Lung microvascular endothelial cell (primary cell): ENCODE data around the gene LAMTOR2. TPM values are rescaled to one million over a fixed set of nuclear protein-coding genes. Genes with fewer than 3 reads are reported as not detected.
"Not testable (repeated sequence)": the region's sequence is repeated elsewhere in the genome, so short reads cannot be mapped to it uniquely, and the experiment has no call there.

Experiments
- DNase-seq, 2 donors: peaks; one replicate each; pipeline versions ENCODE4 v3.0.0 to v3.0.0-alpha.2; 2010; ENCODE audit warnings: low read depth in 2 of 2
- total RNA-seq: library from RNA; depleted of rRNA; stranded (reverse); fragments of >200 nt; gene quantifications from 2 replicates; pipeline ENCODE4 v1.2.1, GENCODE V29; 2014

LAMTOR2 gene
- 98.6 and 101 TPM in 2 replicates for total RNA-seq

GRCh38 chr1:156054500-156055280 is at the start of gene LAMTOR2:
Gene LAMTOR2, plus strand, starts transcription at chr1:156054782. Its CDS starts 108 bp downstream, at chr1:156054890.
- peak; percentile 96 to 98 for DNase-seq

DNA sequence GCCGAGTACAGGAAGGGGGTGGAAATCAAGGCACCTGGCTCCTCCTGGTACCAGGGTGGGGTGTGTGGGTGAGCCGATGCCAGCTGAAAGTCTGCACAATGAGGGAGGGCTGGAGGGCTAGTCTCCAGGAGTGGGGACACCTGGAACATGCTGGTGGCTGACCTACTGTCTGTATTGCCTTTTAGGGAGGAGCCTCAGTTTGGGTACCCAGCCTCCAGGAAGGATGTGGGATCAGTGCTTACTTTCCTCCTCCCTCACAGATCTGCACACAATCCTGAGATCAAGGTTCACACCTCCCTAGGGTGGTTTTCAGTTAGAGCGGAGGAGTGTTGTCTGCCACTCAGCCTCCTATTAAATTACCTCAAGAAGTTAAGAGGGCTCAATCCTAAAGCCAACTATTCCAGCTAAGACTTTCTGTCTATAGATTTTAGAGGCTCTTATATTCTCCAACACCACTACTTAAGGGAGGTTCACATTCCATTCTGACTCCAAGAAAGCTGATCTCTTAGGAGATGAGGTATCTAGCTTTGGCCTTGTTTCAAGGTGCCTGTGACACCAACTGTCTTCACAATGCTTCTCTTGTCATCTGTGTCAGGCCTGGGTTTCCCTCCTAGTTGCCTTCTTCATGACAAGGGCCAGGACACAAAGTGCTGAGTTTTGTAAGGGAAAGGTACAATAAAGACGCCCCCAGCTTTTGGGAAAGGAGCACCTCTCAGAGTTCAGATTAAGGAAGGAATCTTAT is 49.6 kb upstream of the LAMTOR2 start:
- DNase-seq: no peak

- no peak for DNase-seq
Observed at GRCh38 chr1:156006666-156007376, 47.8 kb upstream of the LAMTOR2 start.

DNA sequence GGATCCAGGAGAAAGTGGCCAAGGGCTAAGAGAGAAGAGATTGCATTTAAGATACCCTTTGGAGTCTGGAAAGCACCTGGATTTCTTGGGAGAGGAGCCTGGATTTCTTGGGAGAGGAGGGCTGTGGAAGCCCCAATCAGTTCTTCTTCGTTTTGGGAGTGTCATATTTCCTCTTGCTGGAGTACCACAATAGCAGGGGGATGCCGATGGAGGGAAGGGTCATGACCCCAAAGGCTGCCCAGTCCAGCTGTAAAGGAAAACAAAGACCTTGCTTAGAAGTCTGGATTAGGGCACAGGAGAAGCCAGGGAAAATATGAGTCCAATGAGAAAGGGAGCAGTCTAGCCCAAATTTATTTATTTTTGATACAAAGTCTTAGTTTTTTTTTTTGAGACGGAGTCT is 45.2 kb upstream of the LAMTOR2 start:
- no peak for DNase-seq

GRCh38 chr1:156012051-156012817 is 42.3 kb upstream of the LAMTOR2 start:
- DNase-seq: no peak

DNA sequence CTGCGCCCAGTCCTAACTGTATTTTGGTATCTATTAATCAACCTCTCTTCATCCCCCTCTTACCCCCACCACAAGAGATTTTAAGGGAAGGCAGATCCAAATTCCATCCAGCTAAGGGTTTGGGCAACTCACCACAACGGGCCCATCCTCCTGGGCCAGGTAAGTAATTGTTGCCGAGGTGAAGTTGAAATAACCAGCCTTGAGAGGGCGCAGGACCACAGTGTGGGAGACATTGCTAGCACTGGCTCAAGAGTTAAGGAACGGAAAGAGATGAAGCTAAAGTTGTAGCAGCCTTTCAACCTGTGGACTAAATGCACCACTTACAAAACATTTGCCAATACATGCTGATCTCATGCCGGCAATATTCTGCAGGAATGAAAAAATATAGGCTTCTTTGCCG is 39.8 kb upstream of the LAMTOR2 start:
- no peak for DNase-seq

- DNase-seq: no peak
Observed at GRCh38 chr1:156019946-156020292, 34.7 kb upstream of the LAMTOR2 start.

- DNase-seq: peak; percentile 95 to 97
Observed at GRCh38 chr1:156020293-156021092, 34.1 kb upstream of the LAMTOR2 start, which contains the start of gene SSR2. Gene SSR2, minus strand, starts transcription at chr1:156020951. Its CDS starts 784 bp downstream, at chr1:156020167.

DNA sequence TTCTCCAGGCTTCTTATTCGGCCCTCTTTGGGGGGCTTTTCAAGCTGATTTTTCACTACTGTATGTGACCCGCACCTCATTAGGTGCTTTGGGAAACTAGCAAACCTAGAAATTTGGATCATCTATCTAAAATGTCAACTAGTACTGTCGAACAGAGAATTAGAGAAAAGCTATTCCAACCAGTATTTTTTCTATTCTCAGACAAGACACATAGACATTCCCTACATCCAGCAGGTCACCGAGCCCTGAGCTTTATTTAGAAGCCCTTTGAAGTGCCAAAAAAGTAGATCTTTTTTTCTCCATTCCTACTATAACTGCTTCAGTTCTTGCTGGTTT is 33.5 kb upstream of the LAMTOR2 start:
- DNase-seq: no peak

DNA sequence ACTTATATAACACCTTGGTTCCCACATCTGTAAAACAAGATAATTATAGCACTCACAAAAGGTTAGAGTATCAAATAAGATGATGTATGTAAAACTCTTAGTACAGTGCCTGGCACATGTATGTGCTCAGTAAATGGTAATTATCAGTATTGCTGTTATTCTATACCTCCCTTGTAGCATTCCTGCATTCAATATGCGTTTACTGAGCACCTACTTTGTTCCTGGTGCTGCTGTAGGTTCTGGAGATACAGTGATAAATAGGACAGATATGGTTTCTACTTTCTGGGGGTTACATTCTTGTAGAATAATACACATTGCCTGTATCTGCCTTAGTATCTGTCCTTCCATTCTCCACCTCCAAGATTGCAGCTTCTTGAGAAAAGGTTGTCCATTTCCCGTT is 32.6 kb upstream of the LAMTOR2 start:
- DNase-seq: no peak

DNA sequence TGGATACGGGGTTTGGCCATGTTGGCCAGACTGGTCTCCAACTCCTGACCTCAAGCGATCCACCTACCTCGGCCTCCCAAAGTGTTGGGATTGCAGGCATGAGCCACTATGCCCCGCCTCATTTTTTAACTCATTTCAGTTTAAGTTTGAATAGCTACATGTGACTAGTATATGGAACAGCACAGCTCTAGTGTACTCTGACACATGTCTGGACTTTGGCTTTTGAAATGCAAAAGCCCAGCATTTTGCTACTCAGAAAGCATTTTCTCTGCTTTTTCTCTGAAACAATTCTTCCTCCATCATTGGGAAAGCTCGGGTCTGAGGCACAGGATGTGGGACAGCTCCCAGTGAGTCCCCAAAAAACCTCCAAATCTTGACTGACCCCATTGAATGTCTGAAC is 29.8 kb upstream of the LAMTOR2 start:
- DNase-seq: no peak

DNA sequence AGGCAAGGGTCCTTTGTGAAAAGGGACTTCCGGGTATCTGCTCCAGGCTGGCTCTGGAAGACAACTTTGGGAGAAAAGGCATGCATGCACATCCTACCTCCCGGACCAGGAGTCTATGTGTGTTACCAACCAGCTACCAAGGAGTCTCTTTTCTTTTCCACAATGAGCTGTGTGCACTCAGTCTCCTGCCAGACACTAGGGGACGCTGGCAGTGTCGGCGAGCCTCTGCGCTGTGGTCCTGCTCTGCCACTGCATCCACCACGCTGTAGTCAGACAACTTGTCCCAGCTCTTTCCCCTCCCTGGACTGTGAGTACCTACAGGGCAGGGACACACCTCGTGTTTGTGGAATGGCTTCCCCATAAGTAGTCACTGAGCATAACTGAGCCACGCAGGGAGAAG is 28.7 kb upstream of the LAMTOR2 start:
- DNase-seq: peak; percentile 76 to 84

GRCh38 chr1:156026588-156026987 is 28.0 kb upstream of the LAMTOR2 start:
- no peak for DNase-seq

- DNase-seq: peak in 1 of 2 donors; percentile 73
Observed at GRCh38 chr1:156033011-156033410, 21.6 kb upstream of the LAMTOR2 start.

DNA sequence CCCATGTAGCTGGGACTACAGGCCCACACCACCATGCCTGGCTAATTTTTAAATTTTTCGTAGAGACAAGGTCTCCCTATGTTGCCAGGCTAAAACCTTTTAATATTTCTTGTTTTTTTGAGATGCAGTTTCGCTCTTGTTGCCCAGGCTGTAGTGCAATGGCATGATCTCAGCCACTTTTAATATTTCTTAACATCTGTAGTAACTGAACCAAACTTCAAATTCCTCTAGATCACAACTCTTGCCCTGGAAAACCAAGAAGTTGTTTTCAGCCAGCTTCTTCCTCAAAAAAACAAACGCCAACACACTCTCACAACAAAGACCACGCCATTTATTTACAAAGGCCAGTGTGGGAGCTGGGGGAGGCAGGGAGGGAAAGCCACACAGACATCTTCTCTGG is 19.6 kb upstream of the LAMTOR2 start:
- DNase-seq: not testable (repeated sequence)

DNA sequence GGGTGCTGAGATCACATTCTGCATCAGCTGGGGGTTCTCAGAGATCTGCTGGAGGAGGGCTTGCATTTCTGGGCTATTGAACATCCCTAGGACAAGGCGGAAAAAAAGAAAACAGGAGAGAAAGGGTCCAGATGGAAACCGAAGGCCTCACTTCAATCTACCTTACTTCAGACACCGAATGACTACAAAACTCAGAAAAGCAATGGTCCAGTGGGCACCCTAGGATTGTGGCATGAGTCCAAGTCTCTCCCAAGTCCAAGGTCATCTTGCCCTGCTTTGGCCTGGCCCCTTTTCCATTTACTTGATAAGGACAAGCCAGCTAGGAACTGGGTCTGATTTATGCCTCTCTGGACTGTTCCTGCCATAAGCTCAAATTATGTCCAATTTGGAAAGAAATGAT is 11.8 kb upstream of the LAMTOR2 start:
- no peak for DNase-seq

DNA sequence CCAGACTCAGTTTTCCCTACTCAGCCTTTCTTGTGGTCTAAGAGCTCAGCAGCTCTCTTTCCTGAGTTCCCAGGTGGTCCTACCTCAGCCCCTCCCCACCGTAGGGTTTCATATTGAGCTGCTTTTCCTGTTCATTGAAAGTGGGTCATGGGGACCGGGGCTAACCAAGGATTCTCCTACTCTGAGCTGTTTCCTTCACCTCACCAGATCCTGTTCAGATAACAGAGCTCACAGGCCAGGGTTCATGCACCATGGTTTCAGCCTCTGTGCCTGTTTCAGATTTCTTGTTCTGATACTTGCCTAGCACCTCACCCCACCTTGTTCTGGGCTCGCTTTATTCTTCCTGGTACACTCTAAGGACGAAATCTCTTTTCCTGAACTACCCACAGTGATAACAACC is 9.5 kb upstream of the LAMTOR2 start:
- no peak for DNase-seq

- peak; percentile 32 to 50 for DNase-seq
Observed at GRCh38 chr1:156048663-156049258, 5.8 kb upstream of the LAMTOR2 start.

DNA sequence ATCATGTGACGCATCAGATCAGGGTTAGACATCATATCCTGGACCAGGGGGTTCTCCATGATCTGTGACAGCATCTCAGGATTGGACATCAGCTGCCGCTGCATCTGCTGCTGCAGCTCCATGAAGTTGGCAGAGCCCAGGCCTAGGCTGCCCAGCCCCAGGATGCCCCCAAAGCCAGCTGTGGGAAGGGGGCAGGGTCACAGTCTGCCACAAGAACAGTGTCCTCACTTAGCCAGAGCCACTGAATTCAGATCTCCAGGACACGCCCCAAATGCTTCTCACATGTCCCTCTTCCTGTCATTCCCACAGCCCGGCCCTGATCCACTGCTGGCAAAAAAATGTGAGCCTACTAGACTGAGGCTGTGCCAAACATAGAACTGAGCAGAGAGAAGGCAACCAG is 4.2 kb upstream of the LAMTOR2 start:
- DNase-seq: peak in 1 of 2 donors; percentile 69

GRCh38 chr1:156051011-156051725 is 3.4 kb upstream of the LAMTOR2 start:
- DNase-seq: no peak
